ENCODE measurements around the gene DIP2C.
"Not testable (repeated sequence)": the region's sequence is repeated elsewhere in the genome, so short reads cannot be mapped to it uniquely, and the experiment has no call there.

Gene DIP2C

DNA sequence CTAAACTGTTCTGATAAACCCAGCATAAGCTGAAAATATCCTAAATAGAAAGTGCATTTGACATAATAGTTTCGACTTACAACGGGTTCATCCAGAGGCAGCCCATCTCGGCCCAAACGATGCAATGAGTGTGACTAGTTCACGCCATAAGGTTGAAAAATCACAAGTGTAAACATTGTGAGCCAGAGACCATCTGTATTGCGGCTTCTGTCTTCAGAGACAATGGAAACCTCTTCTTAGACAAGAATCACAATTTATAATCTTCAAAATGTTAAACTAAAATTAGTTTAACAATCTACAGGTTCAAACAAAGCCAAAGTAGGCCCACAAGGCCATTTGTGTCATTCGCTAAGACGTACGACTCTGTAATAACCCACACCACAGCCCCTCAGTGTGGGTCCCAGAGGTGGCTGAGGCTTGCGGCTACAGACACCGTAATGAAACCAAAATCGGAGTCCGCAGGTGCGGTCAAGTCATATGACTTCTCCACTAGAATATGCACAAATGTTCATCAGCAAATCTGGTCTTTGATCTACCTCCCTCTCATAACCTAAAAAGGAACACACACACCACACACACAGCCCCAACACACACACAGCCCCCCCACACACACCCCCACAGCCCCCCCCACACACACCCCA lies 81.8 kb downstream of the DIP2C start:
- no peak for DNase-seq

- no peak for DNase-seq
Measured at GRCh38 chr10:606762-607544, 82.5 kb downstream of the DIP2C start.

DNA sequence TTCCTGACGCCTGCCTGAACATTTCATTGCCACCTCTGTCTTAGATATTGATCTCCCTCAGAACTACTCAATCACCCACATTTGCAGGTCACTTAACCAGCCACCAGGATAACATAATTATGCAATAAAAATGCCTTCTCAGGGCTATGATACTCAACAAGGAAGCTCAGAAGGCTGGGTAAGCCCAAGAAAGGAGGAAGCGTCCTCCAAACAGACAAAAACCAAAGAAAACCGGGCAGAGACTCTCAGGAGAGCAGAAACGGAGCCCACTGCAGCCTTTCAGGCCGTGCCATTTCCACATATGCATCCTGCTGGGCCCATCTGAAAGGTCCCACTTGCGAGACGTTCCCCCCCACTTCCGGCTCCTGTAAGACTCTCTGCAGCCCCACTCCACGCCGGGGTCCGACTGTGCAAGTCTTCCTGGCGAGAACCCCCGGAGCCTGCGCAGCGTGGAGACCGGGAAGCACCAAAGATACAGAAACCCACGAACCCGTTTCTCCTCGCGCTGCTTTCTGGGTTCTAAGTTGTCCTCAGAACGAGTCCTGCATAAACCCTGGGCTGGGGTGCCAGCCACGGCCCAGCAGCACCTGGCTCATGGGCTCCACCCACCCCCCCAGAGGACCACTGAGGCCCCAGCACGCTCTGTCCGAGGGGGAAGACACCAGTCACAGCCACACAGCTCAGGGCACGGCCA lies 83.7 kb downstream of the DIP2C start:
- no peak for DNase-seq

DNA sequence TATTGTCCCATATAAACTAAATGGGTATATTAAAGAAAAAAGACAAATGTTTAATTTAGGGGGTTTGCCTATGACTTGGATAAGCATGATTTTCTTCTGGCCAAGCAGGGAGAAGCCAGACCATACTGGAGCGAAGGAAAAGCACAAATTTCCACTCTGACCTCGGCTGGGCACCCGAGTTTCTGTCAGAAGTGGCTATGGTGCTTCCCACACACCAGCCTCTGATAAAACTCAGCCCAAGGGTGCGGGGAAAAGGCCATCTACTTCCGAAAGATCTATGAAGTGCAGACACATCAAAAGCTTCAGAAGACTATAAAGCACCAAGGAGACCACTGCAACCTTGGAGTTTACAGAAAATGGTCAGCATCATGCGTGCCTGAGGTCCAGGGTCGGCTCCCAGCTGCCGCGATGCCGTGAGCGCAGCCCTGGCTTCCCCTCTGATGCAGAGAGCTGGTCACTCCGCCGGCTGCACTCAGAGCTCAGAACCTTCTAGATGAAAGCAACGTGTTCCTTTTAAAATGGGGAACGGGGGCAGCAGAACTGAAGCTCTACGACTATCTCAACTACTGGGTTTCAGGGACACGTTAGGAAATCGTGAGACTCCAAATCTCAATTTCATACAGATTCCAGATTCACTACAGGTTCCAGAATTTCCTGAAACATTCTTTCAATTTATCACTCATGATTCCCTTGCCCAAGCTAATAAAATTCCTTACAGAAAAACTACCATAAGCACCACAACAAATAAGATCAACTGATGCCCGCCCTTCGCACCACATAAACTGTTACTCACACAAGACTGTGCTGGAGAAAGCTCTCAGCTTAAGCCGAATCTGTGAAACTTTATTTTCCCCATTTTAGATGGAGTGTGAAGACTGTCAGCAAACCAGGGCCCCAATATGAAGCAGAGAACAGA lies 84.5 kb downstream of the DIP2C start:
- DNase-seq, result no peak

- no peak for DNase-seq
Measured at GRCh38 chr10:603745-604144, 85.7 kb downstream of the DIP2C start.

DNA sequence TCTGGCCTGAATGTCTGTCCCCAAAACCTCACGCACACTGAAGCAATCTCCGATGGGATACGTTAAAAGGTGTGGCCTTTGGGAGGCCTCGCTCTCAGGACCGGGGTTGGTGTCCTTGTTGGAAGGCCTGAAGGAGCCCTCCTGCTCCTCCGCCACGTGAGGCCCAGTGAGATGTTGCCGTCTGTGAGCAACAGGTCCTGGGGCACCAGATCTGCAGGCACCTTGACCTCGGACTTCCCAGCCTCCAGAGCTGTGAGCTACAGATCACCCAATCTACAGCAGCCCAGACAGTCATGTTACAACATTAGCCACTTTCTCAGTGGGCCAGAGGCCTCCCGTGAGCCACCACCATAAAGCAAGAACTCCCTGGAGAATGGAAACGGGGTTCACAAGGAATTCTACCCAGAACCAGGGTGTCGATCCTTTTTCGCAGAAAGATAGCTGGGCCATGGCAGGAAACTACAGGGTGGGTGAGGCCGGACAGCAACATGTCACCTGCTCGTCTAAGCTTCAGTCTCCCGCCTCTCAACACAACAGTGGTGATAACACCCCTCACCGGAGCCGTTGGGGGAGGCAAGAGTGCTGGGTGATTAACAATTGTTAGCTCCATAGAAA lies 87.0 kb downstream of the DIP2C start:
- no peak for DNase-seq

DNA sequence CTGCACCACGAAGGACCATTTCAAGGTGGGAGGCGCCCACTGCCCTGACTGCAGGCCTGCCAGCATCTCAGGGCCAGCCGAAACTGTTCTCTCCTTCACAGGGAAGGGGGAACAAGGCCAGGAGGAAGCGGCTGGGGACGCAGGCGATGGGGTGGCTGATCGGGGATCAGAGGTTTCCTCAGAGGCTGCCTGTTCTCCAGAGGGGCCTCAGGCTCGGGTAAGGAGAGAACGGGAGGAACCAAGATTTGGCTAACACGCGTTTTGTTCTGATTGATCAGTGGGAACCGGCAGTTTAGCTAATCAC lies 87.9 kb downstream of the DIP2C start:
- no peak for DNase-seq

DNA sequence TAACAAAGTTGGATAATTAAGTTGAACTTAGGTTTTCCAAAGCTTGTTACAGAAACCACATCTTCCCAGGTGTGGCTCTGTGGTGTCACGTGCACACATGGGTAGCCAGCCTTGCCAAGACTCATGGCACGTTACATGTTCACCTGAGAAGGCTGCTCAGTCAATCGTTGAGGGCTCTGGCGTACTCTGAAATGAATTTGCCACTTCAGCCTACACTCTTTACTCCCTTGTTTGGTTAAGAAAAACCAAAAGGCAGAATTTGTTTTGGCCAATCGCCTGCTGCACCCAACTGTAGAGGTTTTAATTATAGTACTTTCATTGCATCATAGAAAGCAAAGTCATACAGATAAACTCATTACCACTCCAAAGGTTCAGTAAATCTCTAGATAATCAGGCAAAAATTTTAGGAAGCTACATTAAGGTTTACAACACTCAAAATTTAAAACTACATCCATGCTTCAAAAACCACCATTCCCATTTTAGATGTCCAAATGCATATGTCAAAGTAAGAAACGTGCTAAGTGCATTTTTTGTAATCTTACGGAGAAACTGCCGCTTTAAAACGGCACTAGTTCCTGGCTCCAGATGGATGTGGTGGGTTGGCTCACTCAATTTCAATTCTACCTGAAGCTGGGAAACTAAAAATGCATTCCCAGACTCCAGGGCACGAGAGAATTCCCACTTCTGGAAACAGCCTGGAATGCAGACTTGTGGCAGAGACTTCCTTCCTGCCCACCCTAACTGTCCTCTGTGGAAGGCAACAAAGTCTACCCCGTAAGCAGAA lies 88.4 kb downstream of the DIP2C start:
- DNase-seq, result no peak

- DNase-seq, result no peak
Measured at GRCh38 chr10:600234-600633, 89.2 kb downstream of the DIP2C start.

GRCh38 chr10:599767-600166 lies 89.7 kb downstream of the DIP2C start:
- DNase-seq, result no peak

DNA sequence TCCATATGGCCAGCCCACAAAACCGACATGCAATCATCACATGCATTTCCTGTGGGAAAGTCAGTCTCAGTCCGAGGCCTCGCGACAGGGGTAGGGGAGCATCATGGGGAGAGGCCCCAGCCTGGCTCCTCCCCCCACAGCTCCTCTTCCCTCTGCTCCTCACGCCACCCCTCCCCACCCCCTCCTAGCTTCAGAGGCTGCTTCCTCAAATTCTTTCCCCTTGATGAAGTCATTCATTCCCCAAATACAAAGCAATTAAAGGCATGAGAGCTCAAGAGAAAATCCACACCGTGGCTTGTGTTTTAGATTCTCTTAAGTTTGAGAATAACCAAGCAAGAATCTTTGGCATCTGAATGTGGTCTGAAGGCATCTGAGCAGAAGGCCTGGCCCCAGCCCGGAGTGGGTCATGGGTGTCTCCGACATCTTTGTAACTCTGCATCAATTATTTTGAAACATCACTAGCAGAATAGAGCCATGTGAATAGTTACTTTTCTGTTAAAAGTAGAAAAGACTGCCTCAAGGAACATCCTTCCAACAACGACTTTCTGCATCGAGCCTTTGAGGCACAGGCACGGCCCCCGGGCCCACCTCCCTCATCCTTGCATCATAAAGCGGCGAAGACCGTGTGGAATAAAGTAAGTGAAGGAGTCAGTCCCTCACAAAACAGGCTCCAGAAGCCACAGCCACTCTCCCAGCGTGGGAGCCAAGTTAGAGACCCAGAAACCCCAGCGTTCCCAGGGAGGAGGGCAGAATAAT lies 90.9 kb downstream of the DIP2C start:
- DNase-seq, result no peak

DNA sequence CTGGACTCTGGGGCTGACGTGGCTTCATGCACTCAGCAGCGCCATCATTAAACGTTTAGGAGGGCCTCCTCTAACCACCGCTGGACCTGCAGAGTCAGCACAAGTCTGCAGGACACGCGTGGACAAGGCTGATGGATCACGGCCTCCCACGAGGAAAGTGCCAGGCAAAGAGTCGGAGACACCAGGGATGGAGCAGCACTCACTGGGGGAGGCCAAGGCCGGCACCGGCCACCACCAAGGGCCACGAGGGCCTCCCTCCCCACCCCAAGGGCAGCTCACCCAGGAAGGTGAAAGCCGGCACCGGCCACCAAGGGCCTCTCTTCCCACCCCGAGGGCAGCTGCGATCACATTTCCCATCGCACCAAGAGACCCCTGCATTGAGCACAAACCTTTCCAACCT lies 91.5 kb downstream of the DIP2C start:
- peak; percentile 12 for DNase-seq

- peak; percentile 22 for DNase-seq
Measured at GRCh38 chr10:596725-597345, 92.6 kb downstream of the DIP2C start.

- DNase-seq, result not testable (repeated sequence)
Measured at GRCh38 chr10:596131-596530, 93.3 kb downstream of the DIP2C start.

- DNase-seq, result no peak
Measured at GRCh38 chr10:595473-595872, 94.0 kb downstream of the DIP2C start.

DNA sequence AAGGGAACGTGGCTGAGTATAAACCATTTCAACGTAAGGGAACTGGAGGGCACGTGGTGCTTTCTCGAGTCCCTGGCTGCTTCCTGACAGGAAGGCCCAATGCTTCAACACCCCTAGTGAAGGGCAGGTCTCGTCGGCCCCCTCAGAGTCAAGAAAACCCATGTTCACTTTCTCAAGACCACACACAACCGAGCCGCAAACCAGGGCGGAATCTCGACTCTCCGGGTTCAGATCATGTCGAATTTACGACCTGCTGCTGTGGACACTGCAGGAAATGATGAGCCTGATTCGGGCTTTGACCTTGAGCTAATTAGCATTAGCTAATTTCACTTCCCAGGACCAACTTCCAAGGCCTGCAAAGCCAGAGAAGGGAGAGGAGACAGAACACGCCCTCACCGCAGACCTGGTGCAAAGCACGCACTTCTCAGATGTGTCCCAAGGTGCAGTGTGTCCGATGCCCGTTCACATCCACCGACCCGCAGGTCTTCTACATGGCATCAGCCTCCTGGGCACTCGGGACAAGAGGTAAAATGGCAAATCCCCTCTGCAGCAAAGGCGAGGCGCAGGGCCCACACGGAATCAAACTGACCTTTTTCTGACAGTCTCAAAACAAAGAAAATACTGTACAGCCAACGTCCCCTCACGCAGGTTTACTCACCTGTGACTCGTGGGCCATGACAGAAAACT lies 94.7 kb downstream of the DIP2C start:
- DNase-seq, result no peak

DNA sequence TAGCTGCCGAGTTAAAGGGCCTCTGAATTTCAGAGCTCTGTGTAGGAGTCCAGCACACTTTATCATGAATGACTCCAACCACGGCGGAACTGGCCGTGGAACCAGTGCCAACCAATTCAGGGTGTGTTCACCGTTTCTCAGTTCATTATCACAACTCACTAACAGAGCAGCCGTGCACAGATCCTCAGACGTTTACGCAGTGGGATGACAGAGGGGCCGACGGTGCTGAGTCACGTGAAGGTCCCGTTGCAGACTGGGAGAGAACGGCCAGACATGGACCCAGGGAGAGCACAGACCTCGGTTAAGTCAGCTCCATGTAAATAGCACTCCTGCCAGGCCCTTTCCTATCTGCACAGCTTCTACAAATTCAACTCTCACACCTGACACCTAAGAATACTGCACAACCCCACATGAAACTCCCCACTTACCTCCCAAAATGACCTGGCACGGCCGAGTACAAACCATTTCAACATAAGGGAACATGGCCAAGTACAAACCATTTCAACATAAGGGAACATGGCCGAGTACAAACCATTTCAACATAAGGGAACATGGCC lies 95.5 kb downstream of the DIP2C start:
- DNase-seq, result peak; percentile 3

- no peak for DNase-seq
Measured at GRCh38 chr10:593421-593820, 96.0 kb downstream of the DIP2C start.

DNA sequence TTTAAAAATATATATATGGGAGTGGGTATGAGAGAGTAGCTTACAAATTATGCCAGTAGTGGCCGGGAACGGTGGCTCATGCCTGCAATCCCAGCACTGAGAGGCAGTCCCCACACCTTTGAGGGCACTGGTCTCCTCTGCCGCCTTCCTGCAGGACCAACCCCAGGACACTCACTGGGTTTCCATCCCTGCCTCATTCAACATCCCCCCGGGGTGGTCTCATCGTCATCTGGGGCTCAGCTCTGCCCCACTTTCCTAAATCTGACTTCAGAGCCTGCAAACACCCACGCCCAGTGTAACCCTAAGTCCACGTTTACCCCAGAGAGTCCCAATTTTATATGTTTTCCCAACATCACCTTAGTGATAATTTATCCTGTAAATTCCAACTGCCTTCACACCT lies 96.5 kb downstream of the DIP2C start:
- peak; percentile 4 for DNase-seq

GRCh38 chr10:591646-592045 lies 97.8 kb downstream of the DIP2C start:
- DNase-seq, result peak; percentile 3

Measured in activated CD4-positive, CD25-positive, alpha-beta regulatory T cell treated with anti-CD3 and anti-CD28 coated beads, Interleukin-2, amount 50 U/mL, for 72 hours (primary cell).